Neural cell (in vitro differentiated cells): ENCODE data around the gene MS4A6E. TPM values are rescaled to one million over a fixed set of nuclear protein-coding genes. Genes with fewer than 3 reads are reported as not detected.

Source experiments
- H2AFZ ChIP-seq: fragments of 200-600, 300-800 bp; sonication (generic), shearing (Covaris generic); 2 replicates; pipeline ENCODE4 v1.6.0; 2014; ENCODE audit warnings: low read depth, mild to moderate bottlenecking, antibody characterized with exemption, low read length, moderate library complexity
- H3F3A ChIP-seq: fragments of 200-600 bp; shearing (Covaris generic); 2 replicates; pipeline ENCODE4 v1.6.1; 2016; ENCODE audit warnings: mild to moderate bottlenecking, moderate library complexity, mixed read lengths, antibody characterized with exemption, low read length; ENCODE audit not compliant: insufficient read depth, poor library complexity, severe bottlenecking
- H3K27ac ChIP-seq: fragments of 200-600, 300-800 bp; sonication (generic), shearing (Covaris generic); 2 replicates; pipeline ENCODE4 v1.5.1; 2014; ENCODE audit warnings: mild to moderate bottlenecking, low read length, moderate library complexity
- H3K27me3 ChIP-seq: fragments of 300-800, 200-600 bp; sonication (generic), shearing (Covaris generic); 2 replicates; pipeline ENCODE4 v1.6.0; 2014; ENCODE audit warnings: mild to moderate bottlenecking, low read depth, low read length, moderate library complexity; ENCODE audit not compliant: insufficient read depth
- H3K36me3 ChIP-seq: fragments of 300-800, 200-600 bp; sonication (generic), shearing (Covaris generic); 2 replicates; pipeline ENCODE4 v1.5.1; 2014; ENCODE audit warnings: mild to moderate bottlenecking, antibody characterized with exemption, low read length, moderate library complexity; ENCODE audit not compliant: insufficient read depth
- H3K4me2 ChIP-seq: fragments of 300-800, 200-600 bp; sonication (generic), shearing (Covaris generic); 2 replicates; pipeline ENCODE4 v1.6.0; 2014; ENCODE audit warnings: mild to moderate bottlenecking, low read length
- H3K4me3 ChIP-seq: fragments of 300-800, 200-600 bp; sonication (generic), shearing (Covaris generic); 2 replicates; pipeline ENCODE4 v1.5.1; 2014; ENCODE audit warnings: mild to moderate bottlenecking, low read length, moderate library complexity
- H3K79me2 ChIP-seq: fragments of 200-600 bp; shearing (Covaris generic); replicated peaks from 2 replicates; pipeline ENCODE4 v1.6.0; 2014; ENCODE audit warnings: mild to moderate bottlenecking, low read length, moderate library complexity; ENCODE audit not compliant: insufficient read depth
- H3K9ac ChIP-seq: fragments of 300-800, 200-600 bp; sonication (generic), shearing (Covaris generic); 2 replicates; pipeline ENCODE4 v1.6.1; 2016; ENCODE audit warnings: mild to moderate bottlenecking, low read length, mixed read lengths
- H3K9me2 ChIP-seq: fragments of 200-600 bp; shearing (Covaris generic); 2 replicates; pipeline ENCODE4 v1.6.1; 2016; ENCODE audit warnings: mild to moderate bottlenecking, low read length, mixed read lengths; ENCODE audit not compliant: insufficient read depth
- H3K9me3 ChIP-seq: fragments of 200-600, 300-800 bp; sonication (generic), shearing (Covaris generic); 2 replicates; pipeline ENCODE4 v1.6.1; 2016; ENCODE audit warnings: mild to moderate bottlenecking, mixed run types, low read length, moderate library complexity, mixed read lengths
- H4K20me1 ChIP-seq: fragments of 200-600 bp; shearing (Covaris generic); 2 replicates; pipeline ENCODE4 v1.6.1; 2016; ENCODE audit warnings: mild to moderate bottlenecking, mixed run types; ENCODE audit not compliant: insufficient read depth
- CTCF ChIP-seq: fragments of 450-650 bp; IDR thresholded peaks from 2 replicates; pipeline ENCODE4 v1.5.1; 2014; ENCODE audit warnings: antibody characterized with exemption, mild to moderate bottlenecking, moderate library complexity; ENCODE audit not compliant: poor library complexity, severe bottlenecking
- EP300 ChIP-seq: fragments of 450-650 bp; conservative IDR thresholded peaks from 2 replicates; pipeline ENCODE4 v1.6.1; 2014; ENCODE audit warnings: antibody characterized with exemption, mild to moderate bottlenecking, moderate library complexity; ENCODE audit not compliant: poor library complexity, severe bottlenecking
- EZH2 ChIP-seq: fragments of 200-600, 300-800 bp; shearing (Covaris generic), sonication (generic); IDR thresholded peaks from 2 replicates; pipeline ENCODE4 v1.6.1; 2014; ENCODE audit warnings: antibody characterized with exemption, low read length, borderline replicate concordance, mild to moderate bottlenecking; ENCODE audit not compliant: insufficient read depth, poor library complexity, severe bottlenecking
- MXI1 ChIP-seq: fragments of 450-650 bp; conservative IDR thresholded peaks from 2 replicates; pipeline ENCODE4 v1.6.1; 2014; ENCODE audit warnings: antibody characterized with exemption, mild to moderate bottlenecking; ENCODE audit not compliant: poor library complexity, severe bottlenecking
- POLR2AphosphoS5 ChIP-seq: IDR thresholded peaks from 2 replicates; pipeline ENCODE4 v1.6.1; 2012
- RAD21 ChIP-seq: fragments of 450-650 bp; conservative IDR thresholded peaks from 2 replicates; pipeline ENCODE4 v1.6.1; 2014; ENCODE audit warnings: antibody characterized with exemption, mild to moderate bottlenecking, moderate library complexity
- REST ChIP-seq: IDR thresholded peaks from 2 replicates; pipeline ENCODE4 v1.6.1; 2012; ENCODE audit warnings: borderline replicate concordance
- SMC3 ChIP-seq: fragments of 450-650 bp; conservative IDR thresholded peaks from 2 replicates; pipeline ENCODE4 v1.6.1; 2014; ENCODE audit warnings: antibody characterized with exemption, mild to moderate bottlenecking, moderate library complexity; ENCODE audit not compliant: poor library complexity
- TAF1 ChIP-seq: IDR thresholded peaks from 2 replicates; pipeline ENCODE4 v1.6.1; 2012; ENCODE audit warnings: low read depth
- polyA plus RNA-seq: library from polyadenylated mRNA; depleted of rRNA; stranded (reverse); fragments of >200 nt; gene quantifications from 2 replicates; pipeline ENCODE4 v1.2.3, GENCODE V29; 2014

MS4A6E gene
- polyA plus RNA-seq, 1 donor from 2014 or later, result not detected

- H3K27me3 ChIP-seq, result no peaks in the 10 kb centered on the region
- H3K4me3 ChIP-seq, result no peak overlapping the region
- H4K20me1 ChIP-seq, result no peaks in the 10 kb centered on the region
- no peak overlapping the region for H3K27ac ChIP-seq
- no peaks in the 10 kb centered on the region for H3K79me2 ChIP-seq
- TF ChIP-seq EP300, result no peak
- TF ChIP-seq SMC3, result no peak
- TF ChIP-seq RAD21, result no peak
- no peak for TF ChIP-seq EZH2
- no peak for TF ChIP-seq TAF1
- no peak for TF ChIP-seq REST
- no peak for TF ChIP-seq POLR2AphosphoS5
- TF ChIP-seq CTCF, result no peak
- TF ChIP-seq MXI1, result no peak
- H3K9me2 ChIP-seq, result no peaks in the 10 kb centered on the region
- H2AFZ ChIP-seq, result no peak overlapping the region
- H3K9ac ChIP-seq, result no peak overlapping the region
- no peaks in the 10 kb centered on the region for H3K36me3 ChIP-seq
- no peaks in the 10 kb centered on the region for H3K9me3 ChIP-seq
- no peak overlapping the region for H3K4me2 ChIP-seq
- H3F3A ChIP-seq, result no peaks in the 10 kb centered on the region
Measured at GRCh38 chr11:60370252-60370810, 43.3 kb downstream of the MS4A6E start.

GRCh38 chr11:60370811-60371298 is 43.8 kb downstream of the MS4A6E start:
- no peaks in the 10 kb centered on the region for H3K36me3 ChIP-seq
- H3K9ac ChIP-seq, result no peak overlapping the region
- no peaks in the 10 kb centered on the region for H4K20me1 ChIP-seq
- no peaks in the 10 kb centered on the region for H3K79me2 ChIP-seq
- H3K27me3 ChIP-seq, result no peaks in the 10 kb centered on the region
- no peaks in the 10 kb centered on the region for H3F3A ChIP-seq
- H3K4me3 ChIP-seq, result no peak overlapping the region
- H3K27ac ChIP-seq, result no peak overlapping the region
- no peaks in the 10 kb centered on the region for H3K9me3 ChIP-seq
- no peaks in the 10 kb centered on the region for H3K9me2 ChIP-seq
- H2AFZ ChIP-seq, result no peak overlapping the region
- no peak overlapping the region for H3K4me2 ChIP-seq
- TF ChIP-seq EP300 (no peak), EZH2 (no peak), REST (no peak), SMC3 (no peak), TAF1 (no peak), MXI1 (no peak), CTCF (no peak), RAD21 (no peak)
